Endothelial cell of umbilical vein (primary cell): ENCODE measurements around the gene MS4A10. TPM values are rescaled to one million over a fixed set of nuclear protein-coding genes. Genes with fewer than 3 reads are reported as not detected.

Experiments
- BruUV-seq: library from RNA; stranded (reverse); fragments of 400-500 nt; replicated peaks from 2 replicates; lab custom pipeline; 2021; lab: Mats Ljungman, UMichigan
- CTCF ChIA-PET: fragments of 300-600, 350-600 bp; sonication (Branson Sonifier 250); formaldehyde crosslinking; loops from one replicate; lab custom pipeline; 2021; ENCODE audit warnings: antibody characterized with exemption, inconsistent platforms; lab: Charles Lee
- POLR2A ChIA-PET: fragments of 300-600, 350-600 bp; sonication (Branson Sonifier 250); formaldehyde crosslinking; loops from one replicate; lab custom pipeline; 2021; ENCODE audit warnings: antibody characterized with exemption, inconsistent platforms; lab: Charles Lee
- DNase-seq: peaks from one replicate; pipeline ENCODE4 v3.0.0-alpha.2; 2011; ENCODE audit warnings: low read depth, low spot score
- FAIRE-seq: peaks from 2 replicates; lab custom pipeline; 2011; peaks lifted over from hg19 to GRCh38; lab: Jason Lieb, UNC
- H2AFZ ChIP-seq: 2 replicates; pipeline ENCODE4 v1.6.0; 2012; ENCODE audit warnings: low read depth, low read length, control low read depth, inconsistent platforms
- H3K27ac ChIP-seq: 2 replicates; pipeline ENCODE4 v1.5.1; 2011; ENCODE audit warnings: low read depth, mild to moderate bottlenecking, control low read depth, low read length, moderate library complexity; ENCODE audit not compliant: insufficient read depth
- H3K27me3 ChIP-seq, 2 experiments: 2 replicates each; pipeline versions ENCODE4 v1.6.0 to v1.6.1; 2011; ENCODE audit warnings: low read length in 2 of 2, mixed read lengths in 1 of 2; ENCODE audit not compliant: control insufficient read depth in 2 of 2, insufficient read depth in 2 of 2
- H3K36me3 ChIP-seq, 2 experiments: 2 replicates in 1 of 2; 3 replicates in 1 of 2; pipeline ENCODE4 v1.5.1; 2011; ENCODE audit warnings: low read length in 2 of 2, mild to moderate bottlenecking in 1 of 2, moderate library complexity in 1 of 2; ENCODE audit not compliant: control insufficient read depth in 2 of 2, insufficient read depth in 2 of 2; ENCODE audit errors: extremely low read depth in 1 of 2
- H3K4me1 ChIP-seq: 3 replicates; pipeline ENCODE4 v1.5.1; 2011; ENCODE audit warnings: mild to moderate bottlenecking, low read length; ENCODE audit not compliant: control insufficient read depth, insufficient read depth; ENCODE audit errors: extremely low read depth
- H3K4me2 ChIP-seq: 2 replicates; pipeline ENCODE4 v1.6.1; 2011; ENCODE audit warnings: low read length, control low read depth, mixed read lengths; ENCODE audit not compliant: insufficient read depth
- H3K4me3 ChIP-seq, 3 experiments: fragments of 200-600 bp in 1 of 3; sonication (generic), shearing (Covaris generic) in 1 of 3; replicated peaks in 1 of 3; 2 replicates each; pipeline ENCODE4 v1.5.1; 2011 to 2016; ENCODE audit warnings: control low read depth in 3 of 3, low read length in 3 of 3, mild to moderate bottlenecking in 2 of 3, inconsistent platforms in 1 of 3, low read depth in 1 of 3, moderate library complexity in 1 of 3; ENCODE audit not compliant: insufficient read depth in 1 of 3
- H3K79me2 ChIP-seq: 2 replicates; pipeline ENCODE4 v1.6.0; 2012; ENCODE audit warnings: low read length, inconsistent platforms; ENCODE audit not compliant: control insufficient read depth, insufficient read depth
- H3K9ac ChIP-seq: replicated peaks from 2 replicates; pipeline ENCODE3; 2011; ENCODE audit warnings: low read length, control low read depth; ENCODE audit not compliant: insufficient read depth; ENCODE audit errors: extremely low read depth
- H3K9me1 ChIP-seq: replicated peaks from 3 replicates; pipeline ENCODE4 v1.6.0; 2011; ENCODE audit warnings: mild to moderate bottlenecking, low read length; ENCODE audit not compliant: control insufficient read depth, insufficient read depth; ENCODE audit errors: extremely low read depth
- H3K9me3 ChIP-seq: replicated peaks from 2 replicates; pipeline ENCODE4 v1.5.1; 2012; ENCODE audit warnings: low read length, inconsistent platforms; ENCODE audit not compliant: control insufficient read depth, insufficient read depth
- H4K20me1 ChIP-seq: replicated peaks from 2 replicates; pipeline ENCODE3; 2011; ENCODE audit warnings: mild to moderate bottlenecking, low read length; ENCODE audit not compliant: control insufficient read depth, insufficient read depth; ENCODE audit errors: extremely low read depth
- CTCF ChIP-seq, 2 donors: IDR thresholded peaks; 1 replicate in 1 of 2; 2 replicates in 1 of 2; pipeline ENCODE4 v1.5.1; 2011; ENCODE audit warnings: low read length in 2 of 2, mild to moderate bottlenecking in 2 of 2, moderate library complexity in 2 of 2, control low read depth in 1 of 2, inconsistent platforms in 1 of 2, low read depth in 1 of 2; ENCODE audit not compliant: insufficient read depth in 1 of 2; ENCODE audit errors: extremely low read depth in 1 of 2
- GATA2 ChIP-seq: IDR thresholded peaks from 2 replicates; pipeline ENCODE4 v1.7.0; 2011; ENCODE audit warnings: low read depth, mild to moderate bottlenecking, moderate library complexity, mixed read lengths, low read length; ENCODE audit not compliant: insufficient read length, insufficient read depth
- MAX ChIP-seq: IDR thresholded peaks from 2 replicates; pipeline ENCODE4 v1.6.1; 2011; ENCODE audit not compliant: insufficient read depth, insufficient read length
- MYC ChIP-seq: IDR thresholded peaks from one replicate; pipeline ENCODE4 v1.6.1; 2011; ENCODE audit warnings: mild to moderate bottlenecking, low read depth, low read length
- POLR2A ChIP-seq: IDR thresholded peaks from 2 replicates; pipeline ENCODE4 v1.6.1; 2012; ENCODE audit warnings: low read depth, mild to moderate bottlenecking, control low read depth, low read length
- POLR2AphosphoS5 ChIP-seq: IDR thresholded peaks from 2 replicates; pipeline ENCODE4 v1.6.1; 2012; ENCODE audit warnings: low read depth, mild to moderate bottlenecking, control low read depth, low read length, moderate library complexity; ENCODE audit not compliant: insufficient read depth
- dilution Hi-C: fragments of 300-500 bp; cut with MboI; formaldehyde crosslinking; loops from one replicate; pipeline ENCODE4 v1.15.0; 2019; ENCODE audit warnings: low sequenced_read_pairs; ENCODE audit not compliant: extremely low pct_ligation_motif_present
- intact Hi-C: fragments of 100-400 bp; cut with micrococcal nuclease; formaldehyde crosslinking; loops from one replicate; pipeline ENCODE4 v1.10.0; 2022
- polyA plus RNA-seq, 4 experiments: library from polyadenylated mRNA; depleted of rRNA in 3 of 4; stranded (reverse) in 3 of 4; unstranded in 1 of 4; fragments of >200 nt; gene quantifications; 2 replicates each; pipeline versions ENCODE4 v1.2.1 to v1.2.3, GENCODE V29; 2011 to 2012; ENCODE audit warnings: missing spikeins in 1 of 4
- total RNA-seq: library from RNA; stranded (reverse); gene quantifications from 2 replicates; pipeline ENCODE4 v1.2.3, GENCODE V29; 2021

MS4A10 gene
- total and polyA plus RNA-seq, 2 donors (not counting 3 experiments of a cell fraction or from before 2014, with no cell fraction given) = not detected

- Histone ChIP-seq H3K4me3 (peak within 1 kb of the TSS; percentile 64 to 74 (median 73)), H3K9me1 (no peaks in the 10 kb centered on the region), H3K4me1 (peaks cover 37% of the 10 kb centered on the region), H4K20me1 (no peaks in the 10 kb centered on the region), H3K4me2 (peak within 1 kb of the TSS; percentile 79), H3K27ac (peak within 1 kb of the TSS; percentile 65), H3K79me2 (peaks cover 47% of the 10 kb centered on the region), H3K27me3 (no peaks in the 10 kb centered on the region), H3K9me3 (no peaks in the 10 kb centered on the region), H3K9ac (peak within 1 kb of the TSS; percentile 77), H2AFZ (peak within 1 kb of the TSS; percentile 65), H3K36me3 (no peaks in the 10 kb centered on the region)
- TF ChIP-seq POLR2AphosphoS5 (peak; percentile 87), GATA2 (no peak), POLR2A (peak; percentile 59), CTCF (IDR thresholded peaks at IDR 0.05; ENCODE audit: extremely low read depth in 1 of 2, insufficient read depth in 1 of 2, low read depth in 1 of 2, low read length in 2 of 2) (no peak), MYC (peak; percentile 100), MAX (peak; percentile 98)
- peak; percentile 96 for DNase-seq
- BruUV-seq = TSS peak; percentile 65
- ChIA-PET POLR2A (no interaction called here), CTCF (interaction anchor here (0.9 to 5.0 kb wide), 10 partner anchors 10 to 83 kb away, joined by 3 to 34 read pairs (median 8); no protein-coding TSS in a partner anchor)
- peak; percentile 98 for FAIRE-seq
- dilution Hi-C loops (no loop called here), intact Hi-C loops (loop anchor here (1.0 kb wide), 1 partner anchor 73 kb away; no protein-coding TSS in a partner anchor)
These were observed 56.9 kb downstream of the MS4A10 start, which contains the start of gene CCDC86 for GRCh38 chr11:60841797-60842667. CCDC86 (plus strand) TSS chr11:60842113; CDS start chr11:60842125, 12 bp downstream.
